DMS79 (cell line): ENCODE measurements around the gene RNF182.
"Not testable (repeated sequence)": the region's sequence is repeated elsewhere in the genome, so short reads cannot be mapped to it uniquely, and the experiment has no call there.

Experiments used
- DNase-seq: peaks from one replicate; lab custom pipeline; 2025; lab: John Stamatoyannopoulos, UW

The RNF182 gene

DNA sequence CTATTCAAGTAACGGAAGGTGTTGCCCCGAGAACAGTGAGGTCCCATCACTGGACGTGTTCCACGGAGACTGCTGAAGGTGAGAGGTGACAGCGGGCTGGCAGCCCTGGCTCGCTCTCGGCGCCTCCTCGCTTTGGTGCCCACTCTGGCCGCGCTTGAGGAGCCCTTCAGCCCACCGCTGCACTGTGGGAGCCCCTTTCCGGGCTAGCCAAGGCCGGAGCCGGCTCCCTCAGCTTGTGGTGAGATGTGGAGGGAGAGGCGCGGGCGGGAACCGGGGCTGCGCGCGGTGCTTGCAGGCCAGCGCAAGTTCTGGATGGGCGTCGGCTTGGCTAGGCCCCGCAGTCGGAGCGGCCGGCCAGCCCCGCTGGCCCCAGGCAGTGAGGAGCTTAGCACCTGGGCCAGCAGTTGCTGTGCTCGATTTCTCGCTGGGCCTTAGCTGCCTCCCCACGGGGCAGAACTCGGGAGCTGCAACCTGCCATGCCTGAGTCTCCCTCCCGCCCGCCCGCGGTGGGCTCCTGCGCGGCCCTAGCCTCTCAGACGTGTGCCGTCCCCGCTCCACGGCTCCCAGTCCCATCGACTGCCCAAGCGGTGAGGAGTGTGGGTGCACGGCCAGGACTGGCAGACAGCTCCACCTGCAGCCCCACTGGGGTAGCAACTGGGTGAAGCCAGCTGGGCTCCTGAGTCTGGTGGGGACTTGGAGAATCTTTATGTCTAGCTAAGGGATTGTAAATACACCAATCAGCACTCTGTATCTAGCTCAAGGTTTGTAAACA is 77.6 kb downstream of the RNF182 start:
- no peak for DNase-seq

DNA sequence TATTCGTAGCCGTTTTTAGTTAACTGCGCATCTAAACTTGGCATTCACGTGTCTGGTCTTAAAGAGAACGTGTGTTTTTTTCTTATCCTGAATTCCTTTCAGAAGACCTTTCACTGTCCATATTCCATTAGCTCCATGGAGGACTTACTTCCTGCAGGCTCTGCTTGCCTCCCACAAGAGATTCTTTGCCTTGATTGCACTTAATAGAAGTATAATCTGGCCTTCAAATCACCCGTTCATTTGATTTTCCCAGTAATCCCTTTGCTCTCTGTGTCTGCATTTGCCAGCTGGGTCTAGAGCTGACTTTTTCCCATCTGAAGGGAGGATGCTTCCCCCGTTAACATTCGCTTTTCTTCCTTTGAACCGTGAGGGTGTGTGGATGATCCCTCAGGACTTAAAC is 79.5 kb downstream of the RNF182 start:
- DNase-seq = no peak

DNA sequence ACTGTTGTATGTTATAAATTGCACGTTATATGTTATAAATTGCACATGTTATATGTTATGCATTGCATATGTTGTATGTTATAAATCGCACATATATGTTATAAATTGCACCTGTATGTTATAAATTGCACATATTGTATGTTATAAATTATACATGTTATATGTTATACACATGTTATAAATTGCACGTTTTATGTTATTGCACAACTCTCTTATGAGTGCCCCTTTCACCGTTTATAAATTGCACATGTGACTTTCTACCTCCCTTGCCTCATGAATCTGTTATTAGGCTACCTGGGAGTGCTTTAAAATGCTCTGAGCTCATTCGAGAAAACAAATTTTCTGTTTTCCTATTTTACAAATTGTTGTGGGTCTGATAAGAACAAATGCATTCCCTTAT is 84.1 kb downstream of the RNF182 start:
- no peak for DNase-seq

DNA sequence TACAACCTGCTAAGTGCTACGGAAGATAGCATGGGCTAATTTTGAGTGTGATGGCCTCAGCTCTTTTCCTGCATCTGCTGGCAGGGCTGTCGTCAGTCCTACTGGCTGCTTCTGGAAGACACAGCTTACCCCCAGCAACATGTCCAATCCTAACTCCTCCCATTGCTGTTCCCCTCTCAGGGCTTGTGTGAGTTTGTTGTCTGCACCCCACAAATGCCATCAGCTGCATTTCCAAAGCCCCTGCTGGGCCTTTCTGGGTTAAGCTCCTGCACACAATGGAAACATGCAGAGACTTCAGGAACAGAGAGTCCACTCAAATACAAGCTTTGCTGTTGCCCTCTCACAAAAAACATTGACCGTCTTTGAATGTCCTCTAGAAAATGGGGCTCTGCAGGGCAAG is 84.7 kb downstream of the RNF182 start:
- no peak for DNase-seq

DNA sequence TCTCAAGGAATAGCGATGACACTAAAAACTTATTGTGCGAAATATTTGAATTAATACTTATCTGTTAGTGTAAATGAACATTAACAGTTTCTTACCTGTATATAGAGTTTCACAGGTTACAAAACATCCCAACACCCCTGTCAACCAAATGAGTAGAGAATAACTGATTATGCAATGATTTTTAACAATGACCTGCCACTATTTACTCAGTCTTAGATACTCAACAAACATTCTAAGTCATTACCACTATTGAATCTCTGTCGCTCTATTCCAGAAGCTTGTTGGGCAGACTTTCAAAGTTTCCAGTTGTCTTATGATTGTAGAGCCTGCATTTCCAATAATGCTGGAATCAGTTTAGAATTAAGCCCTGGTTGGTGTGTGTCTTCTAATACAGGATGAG is 85.5 kb downstream of the RNF182 start:
- DNase-seq = no peak

DNA sequence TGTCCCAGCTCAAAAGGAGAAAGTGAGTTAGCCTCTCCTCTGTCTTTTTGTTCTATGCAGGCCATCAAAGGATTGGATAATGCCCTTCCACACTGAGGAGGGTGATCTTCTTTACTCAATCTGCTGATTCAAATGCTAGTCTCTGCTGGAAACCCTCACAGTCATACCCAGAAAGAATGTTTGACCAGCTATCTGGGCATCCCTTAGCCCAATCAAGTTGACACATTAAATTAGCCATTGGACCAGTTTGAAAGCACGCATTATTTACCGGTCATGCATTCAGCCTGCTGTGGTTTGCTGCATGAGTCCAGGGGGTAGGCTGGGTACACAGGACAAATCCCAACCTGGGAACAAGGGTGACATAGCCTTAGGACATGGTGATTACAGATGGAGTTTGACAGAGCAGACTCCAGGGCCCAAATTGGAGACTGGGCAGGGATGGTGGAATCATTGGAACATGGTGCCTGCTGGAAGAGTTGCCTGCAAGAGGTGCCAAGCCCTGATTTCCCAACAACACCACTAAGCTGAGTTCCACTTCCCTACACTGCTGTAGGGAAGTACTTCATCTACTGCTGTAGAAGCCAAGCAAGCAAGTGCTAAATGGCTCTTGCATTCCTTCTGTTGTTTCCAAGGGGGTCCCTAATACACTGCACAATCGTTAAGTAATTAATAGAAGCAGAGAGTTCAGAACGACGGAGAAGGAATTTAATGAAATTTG is 87.7 kb downstream of the RNF182 start:
- DNase-seq = no peak

DNA sequence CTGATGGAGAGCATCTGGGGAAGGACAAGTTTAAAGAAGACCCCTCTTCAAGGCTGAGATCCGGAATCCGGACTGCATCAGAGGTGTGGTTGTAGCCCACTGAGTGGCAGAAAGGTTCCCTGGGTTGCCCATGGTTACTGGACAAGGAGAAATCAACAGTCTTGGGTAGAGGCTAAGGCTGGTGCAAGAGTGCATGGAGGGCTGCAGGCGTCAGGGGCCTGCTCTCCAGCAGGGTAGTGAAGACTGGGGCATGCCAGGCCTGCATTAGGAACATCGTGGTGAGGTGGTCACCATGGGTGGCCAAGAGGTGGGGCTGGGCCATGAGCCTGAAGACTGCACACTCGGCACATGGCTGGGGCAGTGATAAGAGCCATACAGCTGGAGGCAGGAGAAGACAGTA is 91.2 kb downstream of the RNF182 start:
- DNase-seq = no peak

DNA sequence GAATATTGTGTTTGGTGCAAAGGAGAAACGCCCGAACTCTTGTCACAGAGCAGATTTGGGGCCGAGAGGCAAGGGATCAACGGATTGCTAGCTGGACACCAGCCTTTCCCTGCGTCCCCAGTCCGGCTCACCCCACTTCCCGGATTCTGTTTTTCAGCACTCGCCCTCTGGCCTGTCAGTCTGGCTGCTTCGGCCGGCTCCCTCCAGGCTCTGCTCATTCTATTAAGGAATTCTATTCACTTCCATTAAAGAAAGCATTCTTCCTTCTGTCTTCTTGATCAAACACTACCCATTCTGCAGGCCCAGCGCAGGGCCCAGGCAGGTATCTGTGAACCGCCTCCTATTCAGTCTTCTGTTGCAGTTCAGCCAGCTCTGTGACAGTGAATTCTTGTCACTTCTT is 91.7 kb downstream of the RNF182 start:
- no peak for DNase-seq

DNA sequence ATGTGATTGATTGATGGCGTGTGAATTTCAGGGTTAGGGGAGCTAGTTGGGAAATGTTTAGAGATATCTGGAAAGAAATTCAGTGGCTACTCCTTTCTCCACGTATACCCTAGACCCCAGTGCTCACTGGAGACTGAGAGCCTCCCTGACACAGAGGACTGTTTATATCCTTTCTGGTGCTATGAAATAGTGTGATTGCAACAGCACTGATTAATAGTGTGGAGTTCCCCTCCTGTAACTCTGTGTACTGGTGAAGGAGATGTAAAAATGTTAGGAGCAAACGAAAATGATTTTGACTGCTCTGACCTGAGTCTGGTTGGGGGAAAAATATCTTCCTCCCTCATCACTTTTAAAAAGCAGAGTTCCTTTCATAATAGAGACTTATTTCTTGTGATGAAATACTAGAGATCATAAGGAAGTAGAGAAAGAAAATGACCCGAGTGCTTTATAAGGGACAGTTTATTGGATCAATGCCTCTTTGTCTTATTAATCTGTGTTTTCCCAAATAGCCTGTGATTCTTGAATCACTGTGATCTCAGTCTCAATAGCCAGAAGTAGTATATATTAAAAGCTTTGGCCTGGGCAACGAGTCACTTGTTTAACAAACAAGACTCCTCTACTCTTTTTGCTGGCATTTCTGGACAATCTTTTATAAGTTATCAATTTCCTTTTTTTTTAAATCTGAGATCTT is 92.3 kb downstream of the RNF182 start:
- DNase-seq = no peak

DNA sequence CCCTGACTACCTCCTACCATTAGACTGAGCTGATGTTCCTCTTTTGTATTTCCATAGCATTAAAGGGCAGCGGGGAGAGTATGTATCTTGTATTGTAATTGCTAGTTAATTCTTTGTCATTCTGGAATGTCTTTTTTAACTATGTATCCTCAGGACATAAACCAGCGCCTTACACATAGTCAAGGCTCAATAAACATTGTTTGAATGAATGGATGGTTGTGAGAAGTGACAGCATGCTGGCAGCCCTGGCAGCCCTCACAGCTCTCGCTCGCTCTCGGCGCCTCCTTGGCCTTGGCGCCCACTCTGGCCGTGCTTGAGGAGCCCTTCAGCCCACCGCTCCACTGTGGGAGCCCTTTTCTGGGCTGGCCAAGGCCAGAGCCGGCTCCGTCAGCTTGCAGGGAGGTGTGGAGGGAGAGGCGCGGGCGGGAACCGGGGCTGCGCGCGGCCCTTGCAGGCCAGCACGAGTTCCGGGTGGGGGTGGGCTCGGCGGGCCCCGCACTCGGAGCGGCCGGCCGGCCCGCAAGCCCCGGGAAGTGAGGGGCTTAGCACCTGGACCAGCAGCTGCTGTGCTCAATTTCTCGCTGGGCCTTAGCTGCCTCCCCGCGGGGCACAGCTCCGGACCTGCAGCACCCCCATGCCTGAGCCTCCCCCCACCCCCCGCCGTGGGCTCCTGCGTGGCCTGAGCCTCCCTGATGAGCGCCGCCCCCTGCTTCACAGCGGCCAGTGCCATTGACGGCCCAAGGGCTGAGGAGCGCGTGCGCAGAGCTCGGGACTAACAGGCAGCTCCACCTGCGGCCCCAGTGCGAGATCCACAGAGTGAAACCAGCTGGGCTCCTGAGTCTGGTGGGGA is 93.1 kb downstream of the RNF182 start:
- no peak for DNase-seq

DNA sequence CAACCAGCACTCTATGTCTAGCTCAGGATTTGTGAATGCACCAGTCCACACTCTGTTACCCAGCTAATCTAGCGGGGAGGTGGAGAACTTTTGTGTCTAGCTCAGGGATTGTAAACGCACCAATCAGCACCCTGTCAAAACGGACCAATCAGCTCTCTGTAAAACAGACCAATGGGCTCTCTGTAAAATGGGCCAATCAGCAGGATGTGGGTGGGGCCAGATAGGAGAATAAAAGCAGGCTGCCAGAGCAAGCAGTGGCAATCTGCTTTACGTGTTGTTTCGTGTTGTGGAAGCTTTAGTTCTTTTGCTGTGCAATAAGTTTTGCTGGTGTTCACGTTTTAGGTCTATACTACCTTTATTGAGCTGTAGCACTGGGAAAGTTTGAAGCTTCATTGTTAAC is 93.8 kb downstream of the RNF182 start:
- not testable (repeated sequence) for DNase-seq

DNA sequence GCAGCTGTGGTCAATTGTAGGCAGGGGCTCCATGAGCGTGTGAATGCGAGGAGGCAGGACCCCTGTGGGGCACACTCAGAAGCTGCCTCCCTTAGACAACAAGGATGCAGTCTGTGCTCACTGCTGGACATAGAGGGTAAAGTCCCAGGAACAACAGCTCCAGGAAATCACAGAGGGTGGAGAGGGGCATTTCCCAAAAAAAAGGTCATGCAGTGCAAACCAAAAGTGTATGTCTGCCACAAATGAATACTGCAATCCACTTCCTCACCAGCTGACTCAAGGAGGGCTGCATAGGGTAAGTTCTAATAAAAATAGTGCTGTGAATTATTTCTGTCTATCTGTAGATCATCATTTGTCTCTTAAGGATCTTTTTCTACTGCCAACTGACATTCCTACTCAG is 95.8 kb downstream of the RNF182 start:
- no peak for DNase-seq

DNA sequence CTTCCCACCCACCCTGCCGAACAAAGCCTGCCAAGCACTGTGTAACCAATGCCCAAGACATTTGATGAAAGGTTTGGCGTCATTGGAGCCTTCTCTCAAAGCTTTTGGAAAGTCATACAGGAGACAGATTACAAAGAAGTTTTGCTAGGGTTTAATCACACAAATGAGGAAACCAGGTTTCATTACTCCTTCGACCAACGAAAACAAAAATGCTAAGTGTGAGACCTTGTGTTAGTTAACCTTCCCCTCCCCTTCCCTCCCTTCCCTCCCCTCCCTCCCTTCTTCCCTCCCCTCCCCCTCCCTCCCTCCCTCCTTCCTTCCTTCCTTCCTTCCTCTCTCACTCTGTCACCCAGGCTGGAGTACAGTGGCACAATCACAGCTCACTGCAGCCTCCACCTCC is 96.7 kb downstream of the RNF182 start:
- no peak for DNase-seq

DNA sequence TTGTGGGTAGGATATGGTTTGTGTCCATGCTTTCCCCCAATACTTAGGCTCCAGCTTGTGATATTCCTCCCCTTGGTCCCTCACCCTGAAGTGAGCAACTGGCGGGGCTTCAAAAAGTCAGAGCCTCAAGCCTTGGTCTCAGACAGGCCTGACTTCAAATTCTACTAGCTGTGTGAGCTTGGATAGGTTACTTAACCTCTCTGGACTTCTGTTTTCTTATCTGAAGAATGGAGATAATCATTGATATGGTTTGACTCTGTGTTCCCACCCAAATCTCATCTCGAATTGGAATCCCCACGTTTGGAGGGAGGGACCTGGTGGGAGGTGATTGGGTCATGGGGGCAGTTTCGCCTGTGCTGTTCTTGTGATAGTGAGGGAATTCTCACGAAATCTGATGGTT is 97.9 kb downstream of the RNF182 start:
- no peak for DNase-seq

DNA sequence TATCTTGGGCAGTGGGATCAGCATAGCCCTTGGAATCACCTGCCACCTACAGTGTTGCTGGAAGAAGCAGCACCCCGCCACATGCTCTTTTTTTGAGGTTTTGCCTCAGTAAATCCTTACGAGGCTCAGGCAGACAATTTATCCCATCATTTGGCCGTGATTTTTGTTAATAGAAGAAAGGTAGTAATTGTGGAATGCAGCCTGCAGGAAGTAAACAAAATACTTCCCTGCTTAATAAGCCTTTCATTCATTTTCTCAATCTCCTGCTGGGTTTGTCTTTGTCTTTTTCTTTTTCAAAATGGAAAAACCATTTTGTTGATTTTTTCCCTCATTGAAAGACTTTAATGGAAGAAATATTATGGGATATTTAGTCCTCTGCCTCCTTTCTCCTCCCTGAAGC is 99.1 kb downstream of the RNF182 start:
- no peak for DNase-seq

DNA sequence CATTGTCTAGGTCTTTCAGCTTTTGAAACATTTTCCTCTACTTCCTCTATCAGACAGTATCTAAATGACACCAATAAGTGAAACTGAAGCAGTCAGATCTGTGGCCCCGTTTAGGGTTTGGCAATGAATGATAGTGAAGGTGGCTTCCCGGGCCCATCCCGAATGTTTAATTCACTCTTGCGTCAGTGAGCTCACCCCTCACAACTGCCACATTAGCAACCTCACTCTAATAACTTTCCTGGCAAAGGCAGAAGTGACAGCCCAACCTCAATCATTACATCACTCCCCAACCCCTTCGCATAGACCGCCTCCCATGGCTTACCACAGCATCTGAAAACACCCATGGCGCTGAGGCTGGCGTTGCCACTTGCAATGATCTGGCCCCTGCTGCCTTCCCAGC is 100.4 kb downstream of the RNF182 start:
- DNase-seq = no peak

DNA sequence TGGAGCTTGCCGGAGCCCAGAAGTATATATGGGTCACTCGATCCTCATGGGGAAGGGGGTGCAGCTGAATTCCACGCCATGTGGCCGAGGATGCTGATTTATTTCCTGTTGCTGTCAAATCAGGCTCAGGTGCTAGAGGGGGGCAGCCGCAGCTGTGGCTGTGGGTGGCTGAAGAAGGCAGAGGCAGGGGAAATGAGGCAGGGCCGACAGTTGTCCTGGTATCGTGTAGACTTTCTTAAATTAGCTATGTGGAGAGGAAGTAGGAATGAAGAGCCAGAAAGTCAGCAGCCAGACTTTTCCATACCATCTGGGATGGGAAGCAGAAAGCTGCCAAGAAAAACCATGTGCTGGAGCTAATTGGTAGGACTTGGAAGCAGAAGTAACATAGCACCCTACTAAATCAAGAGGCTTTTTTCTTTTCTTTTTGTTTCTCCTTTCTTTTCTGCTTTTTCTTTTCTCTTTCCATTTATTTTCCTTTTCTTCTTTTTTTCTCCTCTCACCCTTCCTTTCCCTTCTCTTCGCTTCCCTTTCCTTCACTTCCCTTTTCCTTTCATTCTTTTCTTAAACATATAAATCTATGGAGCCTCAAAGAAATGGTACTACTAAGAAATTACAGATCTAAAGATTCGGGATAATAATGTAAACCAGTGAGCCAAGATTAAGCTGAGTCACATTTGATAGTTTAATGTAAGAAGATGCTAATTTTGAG is 102.2 kb downstream of the RNF182 start:
- no peak for DNase-seq

DNA sequence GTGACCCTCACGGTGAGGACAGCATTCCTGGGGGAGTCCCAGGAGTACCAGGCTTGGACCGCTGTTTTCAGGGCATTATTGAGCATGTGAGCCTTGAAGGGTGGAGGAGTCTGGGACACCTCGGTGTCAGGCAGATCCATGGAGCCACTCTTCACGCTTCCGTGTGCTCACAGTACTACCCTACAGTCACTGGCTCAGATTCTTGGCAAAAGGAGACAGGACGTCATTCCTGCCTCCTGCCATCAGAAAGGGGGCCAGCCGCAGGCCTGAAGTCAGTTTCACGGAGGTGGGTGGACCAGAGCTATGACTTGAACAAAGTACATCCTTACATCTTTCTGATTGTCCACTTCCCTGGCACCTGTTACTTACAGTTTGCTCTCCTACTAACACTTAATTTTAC is 103.9 kb downstream of the RNF182 start:
- DNase-seq = no peak

DNA sequence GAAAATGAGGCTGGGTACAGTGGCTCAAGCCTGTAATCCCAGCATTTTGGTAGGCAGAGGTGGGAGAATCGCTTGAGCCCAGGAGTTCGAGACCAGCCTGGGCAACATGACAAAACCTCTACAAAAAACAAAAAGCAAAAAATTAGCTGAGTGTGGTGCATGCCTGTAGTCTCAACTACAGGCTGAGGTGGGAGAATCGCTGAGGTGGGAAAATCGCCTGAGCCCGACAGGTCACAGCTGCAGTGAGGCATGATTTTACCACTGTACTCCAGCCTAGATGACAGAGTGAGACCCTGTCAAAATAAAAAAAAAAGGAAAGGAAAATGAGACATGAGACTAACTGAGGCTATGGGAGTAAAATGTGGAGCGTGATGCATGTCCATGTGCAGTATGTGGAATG is 104.9 kb downstream of the RNF182 start:
- DNase-seq = no peak
